Fibroblast of upper back skin (primary cell): ENCODE results near the gene ZNF516.

Source experiments
- DNase-seq: peaks from one replicate; pipeline ENCODE4 v3.0.0-alpha.2; 2013

The ZNF516 gene

GRCh38 chr18:76455003-76455676, 39.9 kb downstream of the ZNF516 start:
- DNase-seq, result no peak

GRCh38 chr18:76454418-76454817, 40.6 kb downstream of the ZNF516 start:
- DNase-seq, result no peak

- no peak for DNase-seq
Measured at GRCh38 chr18:76453932-76454331, 41.1 kb downstream of the ZNF516 start.

GRCh38 chr18:76453057-76453561, 41.9 kb downstream of the ZNF516 start:
- no peak for DNase-seq

GRCh38 chr18:76452357-76452756, 42.7 kb downstream of the ZNF516 start:
- peak; percentile 45 for DNase-seq

- no peak for DNase-seq
Measured at GRCh38 chr18:76451396-76452331, 43.4 kb downstream of the ZNF516 start.

- DNase-seq, result peak; percentile 56
Measured at GRCh38 chr18:76450452-76451395, 44.3 kb downstream of the ZNF516 start.

- DNase-seq, result no peak
Measured at GRCh38 chr18:76449111-76449453, 46.0 kb downstream of the ZNF516 start.

- no peak for DNase-seq
Measured at GRCh38 chr18:76448256-76449110, 46.6 kb downstream of the ZNF516 start.

- DNase-seq, result no peak
Measured at GRCh38 chr18:76447258-76447890, 47.7 kb downstream of the ZNF516 start.

GRCh38 chr18:76446321-76447257, 48.5 kb downstream of the ZNF516 start:
- no peak for DNase-seq

GRCh38 chr18:76445741-76446232, 49.3 kb downstream of the ZNF516 start:
- DNase-seq, result no peak

- peak; percentile 89 for DNase-seq
Measured at GRCh38 chr18:76445275-76445674, 49.8 kb downstream of the ZNF516 start.

GRCh38 chr18:76444446-76445105, 50.5 kb downstream of the ZNF516 start:
- no peak for DNase-seq

- DNase-seq, result no peak
Measured at GRCh38 chr18:76443519-76444445, 51.3 kb downstream of the ZNF516 start.

- DNase-seq, result no peak
Measured at GRCh38 chr18:76442413-76443171, 52.5 kb downstream of the ZNF516 start.

- DNase-seq, result no peak
Measured at GRCh38 chr18:76441668-76442412, 53.2 kb downstream of the ZNF516 start.
